Omental fat pad (tissue), 4 donors: ENCODE data around the gene MACC1. TPM values are rescaled to one million over a fixed set of nuclear protein-coding genes. Genes with fewer than 3 reads are reported as not detected.
"Not testable (repeated sequence)": the region's sequence is repeated elsewhere in the genome, so short reads cannot be mapped to it uniquely, and the experiment has no call there.

Experiments used
- ATAC-seq: fragments of 150-250 bp; one replicate; pipeline ENCODE4 v1.9.1; 2016; ENCODE audit warnings: mild to moderate bottlenecking, moderate library complexity; ENCODE audit not compliant: low FRiP score
- DNase-seq: peaks from one replicate; pipeline ENCODE4 v3.0.0-alpha.2; 2019; ENCODE audit warnings: low spot score
- CTCF ChIP-seq, 3 donors: fragments of 450-650 bp; IDR thresholded peaks; one replicate each; pipeline ENCODE4 v1.5.1; 2016 to 2017; ENCODE audit warnings: antibody characterized with exemption in 3 of 3, mild to moderate bottlenecking in 3 of 3, moderate library complexity in 2 of 3
- total RNA-seq, 4 donors: library from RNA; depleted of rRNA; stranded (reverse); fragments of >200 nt; gene quantifications; one replicate each; pipeline ENCODE4 v1.1.0, GENCODE V29; 2016

MACC1 gene
- total RNA-seq, 4 donors from 2014 or later = 0.46 to 5.8 (median 3.2) TPM

- no peak for ATAC-seq
- no peak for TF ChIP-seq CTCF (IDR thresholded peaks at IDR 0.05)
- no peak for DNase-seq
Observed at GRCh38 chr7:20208651-20209307, 8.4 kb downstream of the MACC1 start.

GRCh38 chr7:20207811-20208210 lies 9.4 kb downstream of the MACC1 start:
- not testable (repeated sequence) for DNase-seq, ATAC-seq

GRCh38 chr7:20206104-20206896 lies 10.9 kb downstream of the MACC1 start:
- ATAC-seq (no peak), DNase-seq (no peak)
- no peak for TF ChIP-seq CTCF (IDR thresholded peaks at IDR 0.05)

- DNase-seq = no peak
- no peak for TF ChIP-seq CTCF (IDR thresholded peaks at IDR 0.05)
- ATAC-seq = no peak
Observed at GRCh38 chr7:20203316-20203715, 13.9 kb downstream of the MACC1 start.

- no peak for TF ChIP-seq CTCF (IDR thresholded peaks at IDR 0.05)
- ATAC-seq (no peak), DNase-seq (no peak)
Observed at GRCh38 chr7:20201380-20201779, 15.8 kb downstream of the MACC1 start.

- DNase-seq (no peak), ATAC-seq (no peak)
- no peak for TF ChIP-seq CTCF (IDR thresholded peaks at IDR 0.05)
Observed at GRCh38 chr7:20200971-20201370, 16.2 kb downstream of the MACC1 start.

GRCh38 chr7:20200361-20200760 lies 16.8 kb downstream of the MACC1 start:
- no peak for DNase-seq
- no peak for ATAC-seq
- no peak for TF ChIP-seq CTCF (IDR thresholded peaks at IDR 0.05)
